ENCODE results near the gene SLC6A4. TPM values are rescaled to one million over a fixed set of nuclear protein-coding genes. Genes with fewer than 3 reads are reported as not detected.

The SLC6A4 gene
- total and polyA plus RNA-seq, 2 of the 8 experiments (the other 6 are each of a cell fraction or from before 2014, with no cell fraction given) = 0.09 to 0.33 TPM

- Histone ChIP-seq H4K20me1 (replicated peaks in 1 of 2; ENCODE audit: control insufficient read depth in 1 of 2, insufficient read depth in 2 of 2, low read length in 2 of 2) (no peaks in the 10 kb centered on the region), H4K5ac (ENCODE audit: insufficient read length, low read depth, low read length) (no peak overlapping the region), H3K36me3 (ENCODE audit: control insufficient read depth in 2 of 4, insufficient read depth in 4 of 4, low read length in 3 of 4) (peaks cover 0 to 7% (median 0%) of the 10 kb centered on the region in 4 experiments; a peak in 1 of 8 replicates), H2AFZ (ENCODE audit: low read length) (no peak overlapping the region), H4K91ac (replicated peaks; ENCODE audit: insufficient read length, low read length) (no peak overlapping the region), H3K79me2 (ENCODE audit: control insufficient read depth in 1 of 2, insufficient read depth in 2 of 2, low read length in 2 of 2) (no peaks in the 10 kb centered on the region), H3K23ac (ENCODE audit: insufficient read length) (no peak overlapping the region), H3K27ac (ENCODE audit: low read depth, low read length) (no peak overlapping the region), H3K9ac (replicated peaks in 1 of 4; ENCODE audit: extremely low read depth in 1 of 4, low read depth in 3 of 4, low read length in 3 of 4) (no peak overlapping the region), H2AK5ac (ENCODE audit: low read depth, low read length) (no peak overlapping the region), H4K8ac (ENCODE audit: extremely low read depth, insufficient read depth, low read length) (no peak overlapping the region), H3K4me2 (ENCODE audit: insufficient read depth in 1 of 2, low read depth in 2 of 2, low read length in 2 of 2) (peak overlapping the region; percentile 59 to 67), H2BK120ac (replicated peaks; ENCODE audit: low read depth, low read length) (no peak overlapping the region), H3K4me3 (ENCODE audit: extremely low read depth in 1 of 4, insufficient read depth in 2 of 4, low read depth in 3 of 4, low read length in 4 of 4) (peak overlapping the region in 1 of 4 experiments; percentile 63; a peak in 3 of 8 replicates), H2BK5ac (ENCODE audit: low read depth, low read length) (no peak overlapping the region), H3K4ac (replicated peaks; ENCODE audit: insufficient read length, low read depth, low read length) (no peak overlapping the region), H2BK12ac (ENCODE audit: low read depth, low read length) (no peak overlapping the region), H2BK20ac (ENCODE audit: low read length) (no peak overlapping the region), H3K79me1 (ENCODE audit: low read depth, low read length) (no peaks in the 10 kb centered on the region), H3K14ac (ENCODE audit: insufficient read length) (no peak overlapping the region), H3K4me1 (replicated peaks in 1 of 4; ENCODE audit: control insufficient read depth in 3 of 4, insufficient read depth in 4 of 4, low read length in 3 of 4) (peaks cover 0 to 18% (median 15%) of the 10 kb centered on the region in 4 experiments; a peak in 5 of 7 replicates), H3K56ac (replicated peaks; ENCODE audit: insufficient read length, low read depth, low read length) (no peak overlapping the region), H3K18ac (ENCODE audit: extremely low read depth, low read length) (no peak overlapping the region; the same call in 1 of the 2 replicates), H3K27me3 (replicated peaks in 1 of 4; ENCODE audit: control insufficient read depth in 3 of 4, extremely low read depth in 1 of 4, insufficient read depth in 3 of 4, low read length in 3 of 4) (peaks cover 32 to 63% (median 58%) of the 10 kb centered on the region in 4 experiments), H2BK15ac (ENCODE audit: low read length) (no peak overlapping the region), H3K9me3 (ENCODE audit: insufficient read depth in 2 of 2, low read depth in 1 of 2, low read length in 1 of 2) (peaks cover 5 to 8% of the 10 kb centered on the region in 2 experiments; a peak in 2 of 4 replicates), H3K23me2 (ENCODE audit: low read depth, low read length) (peaks cover 17% of the 10 kb centered on the region; the same call in 1 of the 2 replicates)
- no peak for FAIRE-seq
- 14% methylated on average over 17 of the region's 20 CpGs; no CpG with 5 or more reads in 1 of the 2 experiments for WGBS, 2 experiments (ENCODE audit: extremely low coverage in 1 of 2, insufficient coverage in 1 of 2, insufficient read length in 1 of 2, insufficient replicate concordance in 2 of 2, low coverage in 1 of 2, low lambda C conversion rate in 2 of 2, missing lambda C conversion rate in 1 of 2)
- ChIA-PET POLR2A (ENCODE audit: partially characterized antibody) (interaction anchor here (1.2 to 2.3 kb wide), 4 partner anchors 11 to 55 kb away, joined by 3 to 9 read pairs (median 7); partner anchors contain the start of gene BLMH), CTCF (ENCODE audit: partially characterized antibody) (interaction anchor here (0.7 to 5.0 kb wide), 12 partner anchors 12 to 111 kb away, joined by 3 to 36 read pairs (median 6); no protein-coding TSS in a partner anchor)
- DNase-seq (ENCODE audit: low read depth in 1 of 2, low spot score in 2 of 2) = peak; percentile 19 to 84
- no peak for TF ChIP-seq SP2 (IDR thresholded peaks at IDR 0.05; ENCODE audit: low read length)
- no peak for TF ChIP-seq SUZ12 (IDR thresholded peaks at IDR 0.05; ENCODE audit: low read length)
- TF ChIP-seq NANOG (IDR thresholded peaks at IDR 0.05; ENCODE audit: insufficient read depth, low read depth, low read length, poor library complexity, severe bottlenecking) = no peak
- no peak for TF ChIP-seq SAP30 (IDR thresholded peaks at IDR 0.05; ENCODE audit: insufficient read depth, insufficient replicate concordance, low read length)
- no peak for TF ChIP-seq JUND (IDR thresholded peaks at IDR 0.05; ENCODE audit: low read length)
- TF ChIP-seq POU5F1 (IDR thresholded peaks at IDR 0.05; ENCODE audit: low read depth, low read length) = no peak
- no peak for TF ChIP-seq TEAD4 (IDR thresholded peaks at IDR 0.05; ENCODE audit: low read depth, low read length)
- peak; percentile 57 to 76; a peak in 3 of 4 replicates for TF ChIP-seq RAD21 (IDR thresholded peaks at IDR 0.05 in 1 of 2, conservative IDR thresholded peaks at IDR 0.05 in 1 of 2; ENCODE audit: low read depth in 2 of 2, low read length in 2 of 2)
- TF ChIP-seq TAF1 (IDR thresholded peaks at IDR 0.05; ENCODE audit: low read depth, low read length) = peak; percentile 44; the same call in 1 of the 2 replicates
- TF ChIP-seq KDM1A (IDR thresholded peaks at IDR 0.05; ENCODE audit: borderline replicate concordance, low read length) = no peak
Observed at GRCh38 chr17:30236766-30237165, 1.3 kb upstream of the SLC6A4 start.

All from H1 (cell line).